Gastrocnemius medialis (tissue), 4 donors: ENCODE measurements around the gene C1orf232. TPM values are rescaled to one million over a fixed set of nuclear protein-coding genes. Genes with fewer than 3 reads are reported as not detected.

ENCODE experiments used
- ATAC-seq, 2 donors: fragments of 150-250 bp; one replicate each; pipeline ENCODE4 v1.9.1; 2016
- DNase-seq, 2 donors: peaks; one replicate each; pipeline ENCODE4 v3.0.0-alpha.2; 2019
- H3K27ac ChIP-seq, 4 donors: fragments of 200-600 bp; sonication (generic); 1 replicate in 1 of 4; 2 replicates in 3 of 4; pipeline ENCODE4 v1.5.1; 2016 to 2018; ENCODE audit warnings: mild to moderate bottlenecking in 2 of 4, moderate library complexity in 1 of 4
- H3K27me3 ChIP-seq, 3 donors: fragments of 200-600 bp; sonication (generic) in 2 of 3; 1 replicate in 1 of 3; 2 replicates in 2 of 3; pipeline versions ENCODE4 v1.5.1 to v1.6.0; 2016 to 2019; ENCODE audit warnings: mild to moderate bottlenecking in 1 of 3, moderate library complexity in 1 of 3
- H3K36me3 ChIP-seq, 2 donors: fragments of 200-600 bp; sonication (generic) in 1 of 2; one replicate each; pipeline ENCODE4 v1.5.1; 2017 to 2018
- H3K4me1 ChIP-seq, 2 donors: fragments of 200-600 bp; sonication (generic) in 1 of 2; one replicate each; pipeline ENCODE4 v1.5.1; 2016 to 2017; ENCODE audit warnings: mild to moderate bottlenecking in 2 of 2
- H3K4me3 ChIP-seq, 4 donors: fragments of 200-600 bp; sonication (generic) in 3 of 4; 1 replicate in 1 of 4; 2 replicates in 3 of 4; pipeline ENCODE4 v1.5.1; 2016 to 2019; ENCODE audit warnings: mild to moderate bottlenecking in 2 of 4
- H3K9me3 ChIP-seq, 3 donors: fragments of 200-600 bp; sonication (generic) in 2 of 3; 1 replicate in 1 of 3; 2 replicates in 2 of 3; pipeline ENCODE4 v1.5.1; 2016 to 2019
- POLR2A ChIP-seq, 2 donors: fragments of 450-650 bp; IDR thresholded peaks; one replicate each; pipeline ENCODE4 v1.6.1; 2017; ENCODE audit warnings: antibody characterized with exemption in 2 of 2, mild to moderate bottlenecking in 2 of 2, moderate library complexity in 2 of 2
- in situ Hi-C, 4 donors: fragments of 200-750 bp; cut with MboI; loops; one replicate each; pipeline versions ENCODE4 v1.15.0 to v1.8.0; 2017; ENCODE audit warnings: low sequenced_read_pairs in 4 of 4
- intact Hi-C: fragments of 100-400 bp; cut with DNase I; formaldehyde crosslinking; loops from one replicate; pipeline ENCODE4 v1.15.1; 2023; ENCODE audit warnings: low total_unique reads
- total RNA-seq, 4 donors: library from RNA; depleted of rRNA; stranded (reverse); fragments of >200 nt; gene quantifications; one replicate each; pipeline versions ENCODE4 v1.1.0 to v1.2.3, GENCODE V29; 2016
- TF ChIP-seq, protein P1 (sequence below), 5 experiments: fragments of 450-650 bp in 3 of 5; fragments of 200-600 bp in 2 of 5; sonication (generic) in 2 of 5; IDR thresholded peaks in 4 of 5; conservative IDR thresholded peaks in 1 of 5; 1 replicate in 4 of 5; 2 replicates in 1 of 5; pipeline ENCODE4 v1.5.1; 2016 to 2019; ENCODE audit warnings: antibody characterized with exemption in 5 of 5, mild to moderate bottlenecking in 3 of 5, moderate library complexity in 3 of 5

The C1orf232 gene
- total RNA-seq, 4 donors from 2014 or later: not detected

GRCh38 chr1:26130695-26131094 is 38.1 kb downstream of the C1orf232 start:
- TF ChIP-seq, protein P1, sequence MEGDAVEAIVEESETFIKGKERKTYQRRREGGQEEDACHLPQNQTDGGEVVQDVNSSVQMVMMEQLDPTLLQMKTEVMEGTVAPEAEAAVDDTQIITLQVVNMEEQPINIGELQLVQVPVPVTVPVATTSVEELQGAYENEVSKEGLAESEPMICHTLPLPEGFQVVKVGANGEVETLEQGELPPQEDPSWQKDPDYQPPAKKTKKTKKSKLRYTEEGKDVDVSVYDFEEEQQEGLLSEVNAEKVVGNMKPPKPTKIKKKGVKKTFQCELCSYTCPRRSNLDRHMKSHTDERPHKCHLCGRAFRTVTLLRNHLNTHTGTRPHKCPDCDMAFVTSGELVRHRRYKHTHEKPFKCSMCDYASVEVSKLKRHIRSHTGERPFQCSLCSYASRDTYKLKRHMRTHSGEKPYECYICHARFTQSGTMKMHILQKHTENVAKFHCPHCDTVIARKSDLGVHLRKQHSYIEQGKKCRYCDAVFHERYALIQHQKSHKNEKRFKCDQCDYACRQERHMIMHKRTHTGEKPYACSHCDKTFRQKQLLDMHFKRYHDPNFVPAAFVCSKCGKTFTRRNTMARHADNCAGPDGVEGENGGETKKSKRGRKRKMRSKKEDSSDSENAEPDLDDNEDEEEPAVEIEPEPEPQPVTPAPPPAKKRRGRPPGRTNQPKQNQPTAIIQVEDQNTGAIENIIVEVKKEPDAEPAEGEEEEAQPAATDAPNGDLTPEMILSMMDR (IDR thresholded peaks at IDR 0.05 in 4 of 5, conservative IDR thresholded peaks at IDR 0.05 in 1 of 5): no peak
- TF ChIP-seq POLR2A (IDR thresholded peaks at IDR 0.05): no peak
- H3K9me3 ChIP-seq: no peaks in the 10 kb centered on the region
- ATAC-seq (peak in 1 of 2 donors; percentile 19), DNase-seq (no peak)
- no peak overlapping the region for H3K27ac ChIP-seq
- peaks cover 14 to 18% of the 10 kb centered on the region in 2 donors for H3K4me1 ChIP-seq
- in situ Hi-C loops (loop anchor here in 1 of 4 donors (25.0 kb wide), 1 partner anchor 243 kb away; the partner anchor contains the start of gene PAQR7), intact Hi-C loops (no loop called here)
- H3K36me3 ChIP-seq: no peaks in the 10 kb centered on the region
- no peak overlapping the region for H3K4me3 ChIP-seq
- no peaks in the 10 kb centered on the region for H3K27me3 ChIP-seq

DNA sequence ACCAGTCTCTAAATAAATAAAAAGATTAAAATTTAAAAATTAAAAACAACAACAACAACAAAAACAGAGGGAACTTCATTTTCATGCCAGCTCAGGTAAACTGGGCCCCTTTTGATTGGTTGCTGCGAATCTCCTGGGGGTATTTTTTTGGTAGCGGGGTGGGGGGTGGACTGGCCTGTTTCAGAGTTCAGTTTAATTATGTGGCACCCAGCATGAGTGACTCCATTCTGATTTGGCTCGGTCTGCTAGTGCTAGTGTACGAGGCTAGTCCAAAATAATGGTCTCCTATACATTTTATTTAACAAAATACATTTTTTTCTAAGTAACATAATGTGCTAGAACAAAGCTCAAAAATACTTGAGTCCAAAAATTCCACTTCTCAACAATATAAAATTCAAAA is 39.0 kb downstream of the C1orf232 start:
- Histone ChIP-seq H3K4me1 (peaks cover 18 to 19% of the 10 kb centered on the region in 2 donors), H3K4me3 (no peak overlapping the region), H3K36me3 (no peaks in the 10 kb centered on the region), H3K27me3 (no peaks in the 10 kb centered on the region), H3K27ac (no peak overlapping the region), H3K9me3 (no peaks in the 10 kb centered on the region)
- DNase-seq (no peak), ATAC-seq (no peak)
- intact Hi-C loops: no loop called here
- in situ Hi-C loops: loop anchor here in 1 of 4 donors (25.0 kb wide), 1 partner anchor 242 kb away; the partner anchor contains the start of gene PAQR7
- TF ChIP-seq, protein P1 (IDR thresholded peaks at IDR 0.05 in 4 of 5, conservative IDR thresholded peaks at IDR 0.05 in 1 of 5): no peak
- TF ChIP-seq POLR2A (IDR thresholded peaks at IDR 0.05): no peak

DNA sequence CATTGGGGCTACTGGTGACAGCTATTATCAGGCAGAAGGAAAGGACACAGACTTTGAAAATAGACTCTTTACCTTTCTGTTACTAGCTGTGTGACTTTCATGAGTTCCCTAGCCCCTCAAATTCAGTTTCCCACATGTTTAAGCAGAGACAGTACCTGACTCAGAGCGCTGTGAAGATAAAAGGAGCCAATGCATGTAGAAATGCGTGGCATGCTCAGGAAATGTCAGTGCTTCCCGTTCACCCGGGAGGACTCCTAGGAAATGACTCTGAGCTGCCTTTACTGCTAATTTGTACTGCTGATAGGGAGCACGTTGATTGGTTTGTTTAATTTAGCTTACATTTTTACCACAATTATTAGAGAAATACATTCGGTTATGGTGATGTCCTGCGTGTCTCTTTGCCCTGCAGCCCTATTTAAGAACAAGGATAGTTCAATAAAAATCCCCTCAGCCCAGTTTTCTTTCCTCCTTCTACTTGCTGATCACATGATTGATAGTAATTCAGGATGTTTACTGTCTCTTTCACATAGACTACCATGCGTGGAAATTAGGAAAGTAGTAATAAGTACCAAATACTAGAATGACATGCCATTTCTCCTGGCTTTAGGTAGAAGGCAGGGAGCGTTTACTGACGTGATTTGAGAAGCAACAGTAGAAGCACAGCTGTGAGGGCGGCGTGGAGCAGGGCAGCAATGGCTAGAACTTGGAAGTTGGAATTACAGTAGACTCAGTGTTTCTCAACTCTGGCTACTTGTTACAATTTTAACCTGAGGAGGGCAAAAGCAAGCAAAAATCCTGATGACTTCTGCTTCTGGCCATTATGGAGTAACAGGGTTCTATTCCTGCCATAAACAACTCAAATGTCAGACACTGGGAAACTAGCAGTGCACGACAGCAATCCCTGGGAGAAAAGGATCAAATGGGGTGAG is 41.3 kb downstream of the C1orf232 start:
- Histone ChIP-seq H3K4me1 (peaks cover 40 to 42% of the 10 kb centered on the region in 2 donors), H3K36me3 (no peaks in the 10 kb centered on the region), H3K27me3 (no peaks in the 10 kb centered on the region), H3K4me3 (peak overlapping the region in 3 of 4 donors; percentile 3 to 16 (median 10)), H3K27ac (peak overlapping the region; percentile 60 to 84 (median 62)), H3K9me3 (no peaks in the 10 kb centered on the region)
- TF ChIP-seq POLR2A (IDR thresholded peaks at IDR 0.05): no peak
- TF ChIP-seq, protein P1 (IDR thresholded peaks at IDR 0.05 in 4 of 5, conservative IDR thresholded peaks at IDR 0.05 in 1 of 5): no peak
- in situ Hi-C loops (loop anchor here in 1 of 4 donors (25.0 kb wide), 1 partner anchor 240 kb away; the partner anchor contains the start of gene PAQR7), intact Hi-C loops (no loop called here)
- ATAC-seq: peak in 1 of 2 donors; percentile 55
- peak in 1 of 2 donors; percentile 31 for DNase-seq

DNA sequence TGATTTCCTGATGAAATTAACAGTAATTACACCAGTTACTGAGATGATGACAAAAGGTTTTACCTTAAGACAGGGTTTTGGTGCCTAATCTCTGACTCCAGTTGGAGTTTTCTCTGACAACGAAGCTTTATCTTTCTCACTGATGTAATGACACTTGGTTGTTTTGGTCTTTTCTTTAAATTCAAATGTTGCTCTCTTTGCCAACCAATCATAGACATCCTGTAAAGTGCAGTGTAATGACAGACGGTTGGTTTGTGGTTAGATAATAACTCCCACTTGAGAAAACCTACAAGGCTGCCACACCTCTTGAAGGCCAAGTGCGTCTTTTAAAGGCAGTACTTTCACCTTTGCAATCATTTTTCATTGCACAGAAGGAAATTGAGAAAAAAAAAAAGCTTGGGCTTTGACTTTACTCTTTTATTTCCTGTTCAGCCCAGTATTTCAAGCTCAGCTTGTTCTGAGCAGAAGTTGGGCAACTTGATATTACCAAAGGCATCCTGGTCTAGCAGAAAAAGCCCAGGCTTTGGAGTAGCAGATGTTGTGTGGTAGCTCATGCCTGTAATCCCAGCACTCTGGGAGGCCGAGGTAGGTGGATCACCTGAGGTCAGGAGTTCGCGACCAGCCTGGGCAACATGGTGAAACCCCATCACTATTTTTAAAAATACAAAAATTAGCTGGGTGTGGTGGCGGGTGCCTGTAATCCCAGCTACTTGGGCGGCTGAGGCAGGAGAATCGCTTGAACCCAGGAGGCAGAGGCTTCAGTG is 42.3 kb downstream of the C1orf232 start:
- H3K27me3 ChIP-seq: no peaks in the 10 kb centered on the region
- no peak for TF ChIP-seq POLR2A (IDR thresholded peaks at IDR 0.05)
- TF ChIP-seq, protein P1 (IDR thresholded peaks at IDR 0.05 in 4 of 5, conservative IDR thresholded peaks at IDR 0.05 in 1 of 5): no peak
- H3K4me3 ChIP-seq: no peak overlapping the region
- no peaks in the 10 kb centered on the region for H3K36me3 ChIP-seq
- DNase-seq: no peak
- intact Hi-C loops (no loop called here), in situ Hi-C loops (loop anchor here in 1 of 4 donors (25.0 kb wide), 1 partner anchor 239 kb away; the partner anchor contains the start of gene PAQR7)
- H3K4me1 ChIP-seq: peaks cover 48 to 52% of the 10 kb centered on the region in 2 donors
- no peak for ATAC-seq
- peak overlapping the region; percentile 60 to 84 (median 62) for H3K27ac ChIP-seq
- H3K9me3 ChIP-seq: no peaks in the 10 kb centered on the region
